Measurements from ENCODE around the gene MAGEF1. TPM values are rescaled to one million over a fixed set of nuclear protein-coding genes. Genes with fewer than 3 reads are reported as not detected.

Gene MAGEF1
- total and polyA plus RNA-seq, 2 of the 13 experiments (the other 11 are each of a cell fraction or from before 2014, with no cell fraction given): 26.0 to 62.4 TPM

GRCh38 chr3:184711493-184712247 lies at the start of gene MAGEF1 (continued):
- TF ChIP-seq, protein P1, sequence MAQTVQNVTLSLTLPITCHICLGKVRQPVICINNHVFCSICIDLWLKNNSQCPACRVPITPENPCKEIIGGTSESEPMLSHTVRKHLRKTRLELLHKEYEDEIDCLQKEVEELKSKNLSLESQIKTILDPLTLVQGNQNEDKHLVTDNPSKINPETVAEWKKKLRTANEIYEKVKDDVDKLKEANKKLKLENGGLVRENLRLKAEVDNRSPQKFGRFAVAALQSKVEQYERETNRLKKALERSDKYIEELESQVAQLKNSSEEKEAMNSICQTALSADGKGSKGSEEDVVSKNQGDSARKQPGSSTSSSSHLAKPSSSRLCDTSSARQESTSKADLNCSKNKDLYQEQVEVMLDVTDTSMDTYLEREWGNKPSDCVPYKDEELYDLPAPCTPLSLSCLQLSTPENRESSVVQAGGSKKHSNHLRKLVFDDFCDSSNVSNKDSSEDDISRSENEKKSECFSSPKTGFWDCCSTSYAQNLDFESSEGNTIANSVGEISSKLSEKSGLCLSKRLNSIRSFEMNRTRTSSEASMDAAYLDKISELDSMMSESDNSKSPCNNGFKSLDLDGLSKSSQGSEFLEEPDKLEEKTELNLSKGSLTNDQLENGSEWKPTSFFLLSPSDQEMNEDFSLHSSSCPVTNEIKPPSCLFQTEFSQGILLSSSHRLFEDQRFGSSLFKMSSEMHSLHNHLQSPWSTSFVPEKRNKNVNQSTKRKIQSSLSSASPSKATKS (CRISPR knock-in tag; IDR thresholded peaks at IDR 0.05): 0 out of 2 replicates have a peak, but pooled peaks have one; percentile 58
- TF ChIP-seq, protein P2, sequence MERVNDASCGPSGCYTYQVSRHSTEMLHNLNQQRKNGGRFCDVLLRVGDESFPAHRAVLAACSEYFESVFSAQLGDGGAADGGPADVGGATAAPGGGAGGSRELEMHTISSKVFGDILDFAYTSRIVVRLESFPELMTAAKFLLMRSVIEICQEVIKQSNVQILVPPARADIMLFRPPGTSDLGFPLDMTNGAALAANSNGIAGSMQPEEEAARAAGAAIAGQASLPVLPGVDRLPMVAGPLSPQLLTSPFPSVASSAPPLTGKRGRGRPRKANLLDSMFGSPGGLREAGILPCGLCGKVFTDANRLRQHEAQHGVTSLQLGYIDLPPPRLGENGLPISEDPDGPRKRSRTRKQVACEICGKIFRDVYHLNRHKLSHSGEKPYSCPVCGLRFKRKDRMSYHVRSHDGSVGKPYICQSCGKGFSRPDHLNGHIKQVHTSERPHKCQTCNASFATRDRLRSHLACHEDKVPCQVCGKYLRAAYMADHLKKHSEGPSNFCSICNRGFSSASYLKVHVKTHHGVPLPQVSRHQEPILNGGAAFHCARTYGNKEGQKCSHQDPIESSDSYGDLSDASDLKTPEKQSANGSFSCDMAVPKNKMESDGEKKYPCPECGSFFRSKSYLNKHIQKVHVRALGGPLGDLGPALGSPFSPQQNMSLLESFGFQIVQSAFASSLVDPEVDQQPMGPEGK (CRISPR knock-in tag; IDR thresholded peaks at IDR 0.05): peak; percentile 88
- TF ChIP-seq, protein P3, sequence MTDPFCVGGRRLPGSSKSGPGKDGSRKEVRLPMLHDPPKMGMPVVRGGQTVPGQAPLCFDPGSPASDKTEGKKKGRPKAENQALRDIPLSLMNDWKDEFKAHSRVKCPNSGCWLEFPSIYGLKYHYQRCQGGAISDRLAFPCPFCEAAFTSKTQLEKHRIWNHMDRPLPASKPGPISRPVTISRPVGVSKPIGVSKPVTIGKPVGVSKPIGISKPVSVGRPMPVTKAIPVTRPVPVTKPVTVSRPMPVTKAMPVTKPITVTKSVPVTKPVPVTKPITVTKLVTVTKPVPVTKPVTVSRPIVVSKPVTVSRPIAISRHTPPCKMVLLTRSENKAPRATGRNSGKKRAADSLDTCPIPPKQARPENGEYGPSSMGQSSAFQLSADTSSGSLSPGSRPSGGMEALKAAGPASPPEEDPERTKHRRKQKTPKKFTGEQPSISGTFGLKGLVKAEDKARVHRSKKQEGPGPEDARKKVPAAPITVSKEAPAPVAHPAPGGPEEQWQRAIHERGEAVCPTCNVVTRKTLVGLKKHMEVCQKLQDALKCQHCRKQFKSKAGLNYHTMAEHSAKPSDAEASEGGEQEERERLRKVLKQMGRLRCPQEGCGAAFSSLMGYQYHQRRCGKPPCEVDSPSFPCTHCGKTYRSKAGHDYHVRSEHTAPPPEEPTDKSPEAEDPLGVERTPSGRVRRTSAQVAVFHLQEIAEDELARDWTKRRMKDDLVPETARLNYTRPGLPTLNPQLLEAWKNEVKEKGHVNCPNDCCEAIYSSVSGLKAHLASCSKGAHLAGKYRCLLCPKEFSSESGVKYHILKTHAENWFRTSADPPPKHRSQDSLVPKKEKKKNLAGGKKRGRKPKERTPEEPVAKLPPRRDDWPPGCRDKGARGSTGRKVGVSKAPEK (CRISPR knock-in tag; IDR thresholded peaks at IDR 0.05; ENCODE audit: borderline replicate concordance): 0 out of 2 replicates have a peak, but pooled peaks have one; percentile 23
- no peak for TF ChIP-seq LBX2 (CRISPR knock-in tag; IDR thresholded peaks at IDR 0.05; ENCODE audit: borderline replicate concordance)
- TF ChIP-seq KDM3A (CRISPR knock-in tag; IDR thresholded peaks at IDR 0.05; ENCODE audit: low read depth): peak; percentile 63; the same call in 1 of the 2 replicates
- TF ChIP-seq SSRP1 (CRISPR knock-in tag; IDR thresholded peaks at IDR 0.05): no peak
- peak; percentile 59 for TF ChIP-seq ASH2L (IDR thresholded peaks at IDR 0.05; ENCODE audit: insufficient read length, low read depth, low read length)
- TF ChIP-seq BORCS8-MEF2B (CRISPR knock-in tag; IDR thresholded peaks at IDR 0.05): peak; percentile 90
- peak; percentile 21; the same call in 1 of the 2 replicates for TF ChIP-seq TFAP4 (IDR thresholded peaks at IDR 0.05; ENCODE audit: borderline replicate concordance, low read depth)
- TF ChIP-seq HIVEP1 (CRISPR knock-in tag; IDR thresholded peaks at IDR 0.05): peak; percentile 81
- no peak for TF ChIP-seq EZH2 (conservative IDR thresholded peaks at IDR 0.05; ENCODE audit: low read depth, low read length)
- peak; percentile 80 for TF ChIP-seq GATAD1 (CRISPR knock-in tag; IDR thresholded peaks at IDR 0.05)
- TF ChIP-seq HOXA7 (CRISPR knock-in tag; IDR thresholded peaks at IDR 0.05): no peak
- TF ChIP-seq MED8 (CRISPR knock-in tag; IDR thresholded peaks at IDR 0.05; ENCODE audit: insufficient replicate concordance): peak; percentile 86
- no peak for TF ChIP-seq CHD4 (IDR thresholded peaks at IDR 0.05; ENCODE audit: borderline replicate concordance, low read length)
- TF ChIP-seq ATF6 (CRISPR knock-in tag; conservative IDR thresholded peaks at IDR 0.05): no peak
